ENCODE data around the gene NOL3. TPM values are rescaled to one million over a fixed set of nuclear protein-coding genes. Genes with fewer than 3 reads are reported as not detected.

The NOL3 gene
- total and polyA plus RNA-seq, 2 of the 13 experiments (the other 11 are each of a cell fraction or from before 2014, with no cell fraction given), result 5.7 to 20.5 TPM

- TF ChIP-seq, protein P1, sequence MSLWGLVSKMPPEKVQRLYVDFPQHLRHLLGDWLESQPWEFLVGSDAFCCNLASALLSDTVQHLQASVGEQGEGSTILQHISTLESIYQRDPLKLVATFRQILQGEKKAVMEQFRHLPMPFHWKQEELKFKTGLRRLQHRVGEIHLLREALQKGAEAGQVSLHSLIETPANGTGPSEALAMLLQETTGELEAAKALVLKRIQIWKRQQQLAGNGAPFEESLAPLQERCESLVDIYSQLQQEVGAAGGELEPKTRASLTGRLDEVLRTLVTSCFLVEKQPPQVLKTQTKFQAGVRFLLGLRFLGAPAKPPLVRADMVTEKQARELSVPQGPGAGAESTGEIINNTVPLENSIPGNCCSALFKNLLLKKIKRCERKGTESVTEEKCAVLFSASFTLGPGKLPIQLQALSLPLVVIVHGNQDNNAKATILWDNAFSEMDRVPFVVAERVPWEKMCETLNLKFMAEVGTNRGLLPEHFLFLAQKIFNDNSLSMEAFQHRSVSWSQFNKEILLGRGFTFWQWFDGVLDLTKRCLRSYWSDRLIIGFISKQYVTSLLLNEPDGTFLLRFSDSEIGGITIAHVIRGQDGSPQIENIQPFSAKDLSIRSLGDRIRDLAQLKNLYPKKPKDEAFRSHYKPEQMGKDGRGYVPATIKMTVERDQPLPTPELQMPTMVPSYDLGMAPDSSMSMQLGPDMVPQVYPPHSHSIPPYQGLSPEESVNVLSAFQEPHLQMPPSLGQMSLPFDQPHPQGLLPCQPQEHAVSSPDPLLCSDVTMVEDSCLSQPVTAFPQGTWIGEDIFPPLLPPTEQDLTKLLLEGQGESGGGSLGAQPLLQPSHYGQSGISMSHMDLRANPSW (CRISPR knock-in tag; IDR thresholded peaks at IDR 0.05; ENCODE audit: borderline replicate concordance), result peak; percentile 87; the same call in 1 of the 2 replicates
- peak; percentile 74 for TF ChIP-seq DRAP1 (CRISPR knock-in tag; IDR thresholded peaks at IDR 0.05)
- no peak for TF ChIP-seq ZNF564 (CRISPR knock-in tag; IDR thresholded peaks at IDR 0.05)
- TF ChIP-seq BHLHE40 (IDR thresholded peaks at IDR 0.05; ENCODE audit: low read length), result 0 out of 2 replicates have a peak, but pooled peaks have one; percentile 17
- TF ChIP-seq SOX13 (IDR thresholded peaks at IDR 0.05), result peak; percentile 34; the same call in 1 of the 2 replicates
- peak in 1 of 2 experiments; percentile 78; a peak in 2 of 4 replicates for TF ChIP-seq SOX13 (CRISPR knock-in tag; conservative IDR thresholded peaks at IDR 0.05 in 1 of 2, IDR thresholded peaks at IDR 0.05 in 1 of 2)
- TF ChIP-seq, protein P2, sequence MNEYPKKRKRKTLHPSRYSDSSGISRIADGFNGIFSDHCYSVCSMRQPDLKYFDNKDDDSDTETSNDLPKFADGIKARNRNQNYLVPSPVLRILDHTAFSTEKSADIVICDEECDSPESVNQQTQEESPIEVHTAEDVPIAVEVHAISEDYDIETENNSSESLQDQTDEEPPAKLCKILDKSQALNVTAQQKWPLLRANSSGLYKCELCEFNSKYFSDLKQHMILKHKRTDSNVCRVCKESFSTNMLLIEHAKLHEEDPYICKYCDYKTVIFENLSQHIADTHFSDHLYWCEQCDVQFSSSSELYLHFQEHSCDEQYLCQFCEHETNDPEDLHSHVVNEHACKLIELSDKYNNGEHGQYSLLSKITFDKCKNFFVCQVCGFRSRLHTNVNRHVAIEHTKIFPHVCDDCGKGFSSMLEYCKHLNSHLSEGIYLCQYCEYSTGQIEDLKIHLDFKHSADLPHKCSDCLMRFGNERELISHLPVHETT (CRISPR knock-in tag; conservative IDR thresholded peaks at IDR 0.05), result peak; percentile 97
- 0 out of 2 replicates have a peak, but pooled peaks have one; percentile 71 for TF ChIP-seq MATR3 (CRISPR knock-in tag; IDR thresholded peaks at IDR 0.05)
- no peak for TF ChIP-seq SATB2 (CRISPR knock-in tag; IDR thresholded peaks at IDR 0.05)
- peak; percentile 83 for TF ChIP-seq PPARG (CRISPR knock-in tag; conservative IDR thresholded peaks at IDR 0.05)
- TF ChIP-seq HNRNPK (IDR thresholded peaks at IDR 0.05; ENCODE audit: low read depth, low read length, poor library complexity, severe bottlenecking), result peak; percentile 82
- peak; percentile 79 for TF ChIP-seq MAX (IDR thresholded peaks at IDR 0.05)
- peak; percentile 87; the same call in 1 of the 2 replicates for TF ChIP-seq KLF12 (CRISPR knock-in tag; IDR thresholded peaks at IDR 0.05; ENCODE audit: borderline replicate concordance)
- TF ChIP-seq ZNF143 (CRISPR knock-in tag; IDR thresholded peaks at IDR 0.05), result peak; percentile 42; the same call in 1 of the 2 replicates
- peak; percentile 88; the same call in 1 of the 2 replicates for TF ChIP-seq ZNF350 (CRISPR knock-in tag; IDR thresholded peaks at IDR 0.05; ENCODE audit: borderline replicate concordance, low read depth)
- peak; percentile 22; the same call in 1 of the 2 replicates for TF ChIP-seq ZNF704 (CRISPR knock-in tag; IDR thresholded peaks at IDR 0.05; ENCODE audit: borderline replicate concordance)
- 0 out of 2 replicates have a peak, but pooled peaks have one; percentile 36 for TF ChIP-seq DR1 (CRISPR knock-in tag; IDR thresholded peaks at IDR 0.05)
- TF ChIP-seq ZNF614 (CRISPR knock-in tag; IDR thresholded peaks at IDR 0.05; ENCODE audit: borderline replicate concordance), result peak; percentile 88
- no peak; the same call in 1 of the 2 replicates for TF ChIP-seq ZNF34 (CRISPR knock-in tag; IDR thresholded peaks at IDR 0.05; ENCODE audit: borderline replicate concordance)
- no peak for TF ChIP-seq LCORL (IDR thresholded peaks at IDR 0.05)
- peak; percentile 92 for TF ChIP-seq LCORL (CRISPR knock-in tag; IDR thresholded peaks at IDR 0.05)
- no peak for TF ChIP-seq ZNF572 (CRISPR knock-in tag; IDR thresholded peaks at IDR 0.05)
These were observed 13.5 kb downstream of the NOL3 start, which contains the start of gene MATCAP1 (continued) for GRCh38 chr16:67183627-67184452.
